ENCODE results near the gene DCTN2. TPM values are rescaled to one million over a fixed set of nuclear protein-coding genes. Genes with fewer than 3 reads are reported as not detected.

The DCTN2 gene
- total and polyA plus RNA-seq, 2 donors (not counting 1 experiment from before 2014, with no cell fraction given): 59.4 to 94.3 TPM

GRCh38 chr12:57560516-57560915 lies 13.5 kb upstream of the DCTN2 start:
- H3K4me3 Mint-ChIP-seq: no peak overlapping the region
- no peak overlapping the region for H2AFZ ChIP-seq (ENCODE audit: insufficient read depth, low read depth, low read length, poor library complexity, severe bottlenecking)
- H3K4me1 Mint-ChIP-seq: no peaks in the 10 kb centered on the region
- WGBS (ENCODE audit: insufficient coverage): no CpG with 5 or more reads among the region's 2 CpGs
- intact Hi-C loops (cut with micrococcal nuclease): no loop called here
- no peak overlapping the region for H3K4me3 ChIP-seq (ENCODE audit: control extremely low read depth in 1 of 5, extremely low read depth in 1 of 5, insufficient read depth in 1 of 5, low read depth in 2 of 5, low read length in 4 of 5)
- H3K27me3 ChIP-seq (replicated peaks in 1 of 4; ENCODE audit: control extremely low read depth in 1 of 4, control insufficient read depth in 3 of 4, insufficient read depth in 4 of 4, low read length in 3 of 4): peaks cover 0 to 15% (median 2%) of the 10 kb centered on the region in 4 experiments
- no peaks in the 10 kb centered on the region for H3K9me3 Mint-ChIP-seq (ENCODE audit: insufficient read depth)
- no peak overlapping the region for H3K9ac ChIP-seq (ENCODE audit: low read length)
- no peak for DNase-seq
- H3K27me3 Mint-ChIP-seq: peaks cover 28% of the 10 kb centered on the region
- H3K9me3 ChIP-seq (ENCODE audit: control extremely low read depth in 1 of 3, control insufficient read depth in 2 of 3, insufficient read depth in 1 of 3, low read length in 2 of 3): no peaks in the 10 kb centered on the region
- ChIA-PET CTCF (no interaction called here), POLR2A (no interaction called here)
- H4K20me1 ChIP-seq (ENCODE audit: control insufficient read depth, insufficient read depth, low read length, poor library complexity, severe bottlenecking): no peaks in the 10 kb centered on the region
- no peaks in the 10 kb centered on the region for H3K79me2 ChIP-seq (ENCODE audit: control insufficient read depth, insufficient read depth, low read length)
- no peaks in the 10 kb centered on the region for H3K36me3 ChIP-seq (replicated peaks in 1 of 2; ENCODE audit: control extremely low read depth in 1 of 2, control insufficient read depth in 1 of 2, extremely low read depth in 1 of 2, insufficient read depth in 2 of 2, low read length in 1 of 2)
- no peak overlapping the region for H3K4me2 ChIP-seq (replicated peaks; ENCODE audit: low read depth, low read length, poor library complexity, severe bottlenecking)
- no peak overlapping the region for H3K27ac ChIP-seq (ENCODE audit: low read length in 2 of 2)
- no peak for ATAC-seq (ENCODE audit: low read depth)
- TF ChIP-seq CTCF (IDR thresholded peaks at IDR 0.05) (no peak), EZH2 (IDR thresholded peaks at IDR 0.05; ENCODE audit: borderline replicate concordance, insufficient read depth, low read depth, low read length, poor library complexity, severe bottlenecking) (no peak)
- H3K4me1 ChIP-seq (ENCODE audit: control insufficient read depth in 2 of 2, insufficient read depth in 2 of 2, low read length in 2 of 2): no peaks in the 10 kb centered on the region
- H3K27ac Mint-ChIP-seq: no peak overlapping the region

GRCh38 chr12:57558864-57559263 lies 11.9 kb upstream of the DCTN2 start:
- peaks cover 0 to 10% (median 2%) of the 10 kb centered on the region in 4 experiments for H3K27me3 ChIP-seq (replicated peaks in 1 of 4; ENCODE audit: control extremely low read depth in 1 of 4, control insufficient read depth in 3 of 4, insufficient read depth in 4 of 4, low read length in 3 of 4)
- DNase-seq: no peak

More at GRCh38 chr12:57558864-57559263, 11.9 kb upstream of the DCTN2 start:
- Mint-ChIP-seq H3K4me3 (no peak overlapping the region), H3K9me3 (ENCODE audit: insufficient read depth) (no peaks in the 10 kb centered on the region), H3K27ac (no peak overlapping the region), H3K4me1 (no peaks in the 10 kb centered on the region), H3K27me3 (peaks cover 23% of the 10 kb centered on the region)
- no peak overlapping the region for H3K9ac ChIP-seq (ENCODE audit: low read length)
- no peak for ATAC-seq (ENCODE audit: low read depth)
- CTCF ChIA-PET: no interaction called here
- intact Hi-C loops (cut with micrococcal nuclease): no loop called here
- H2AFZ ChIP-seq (ENCODE audit: insufficient read depth, low read depth, low read length, poor library complexity, severe bottlenecking): no peak overlapping the region
- no peaks in the 10 kb centered on the region for H3K79me2 ChIP-seq (ENCODE audit: control insufficient read depth, insufficient read depth, low read length)
- H3K4me2 ChIP-seq (replicated peaks; ENCODE audit: low read depth, low read length, poor library complexity, severe bottlenecking): no peak overlapping the region
- no peaks in the 10 kb centered on the region for H4K20me1 ChIP-seq (ENCODE audit: control insufficient read depth, insufficient read depth, low read length, poor library complexity, severe bottlenecking)
- no peak overlapping the region for H3K4me3 ChIP-seq (ENCODE audit: control extremely low read depth in 1 of 5, extremely low read depth in 1 of 5, insufficient read depth in 1 of 5, low read depth in 2 of 5, low read length in 4 of 5)
- no peaks in the 10 kb centered on the region for H3K4me1 ChIP-seq (ENCODE audit: control insufficient read depth in 2 of 2, insufficient read depth in 2 of 2, low read length in 2 of 2)
- TF ChIP-seq CTCF (IDR thresholded peaks at IDR 0.05) (no peak), EZH2 (IDR thresholded peaks at IDR 0.05; ENCODE audit: borderline replicate concordance, insufficient read depth, low read depth, low read length, poor library complexity, severe bottlenecking) (no peak)
- no peaks in the 10 kb centered on the region for H3K36me3 ChIP-seq (replicated peaks in 1 of 2; ENCODE audit: control extremely low read depth in 1 of 2, control insufficient read depth in 1 of 2, extremely low read depth in 1 of 2, insufficient read depth in 2 of 2, low read length in 1 of 2)
- WGBS (ENCODE audit: insufficient coverage): 100% methylated on average over 1 of the region's 4 CpGs
- no peak overlapping the region for H3K27ac ChIP-seq (ENCODE audit: low read length in 2 of 2)
- no peaks in the 10 kb centered on the region for H3K9me3 ChIP-seq (ENCODE audit: control extremely low read depth in 1 of 3, control insufficient read depth in 2 of 3, insufficient read depth in 1 of 3, low read length in 2 of 3)
- POLR2A ChIA-PET: no interaction called here
